H1 (cell line): ENCODE measurements around the gene HTR1D. TPM values are rescaled to one million over a fixed set of nuclear protein-coding genes. Genes with fewer than 3 reads are reported as not detected.

Experiments used
- CTCF ChIA-PET: fragments of 300-600 bp; sonication (Branson Sonifier 250); formaldehyde crosslinking; loops from one replicate; lab custom pipeline; 2021; ENCODE audit not compliant: partially characterized antibody; lab: Charles Lee
- POLR2A ChIA-PET: fragments of 300-600 bp; sonication (Branson Sonifier 250); formaldehyde crosslinking; loops from one replicate; lab custom pipeline; 2021; ENCODE audit warnings: inconsistent platforms; ENCODE audit not compliant: partially characterized antibody; lab: Charles Lee
- DNase-seq, 2 experiments: peaks; one replicate each; pipeline versions ENCODE4 v3.0.0 to v3.0.0-alpha.2; 2010 to 2022; ENCODE audit warnings: low spot score in 2 of 2, low read depth in 1 of 2, mixed read lengths in 1 of 2
- FAIRE-seq: peaks from 2 replicates; lab custom pipeline; 2011; peaks lifted over from hg19 to GRCh38; lab: Jason Lieb, UNC
- H2AFZ ChIP-seq: 2 replicates; pipeline ENCODE4 v1.8.1; 2012; ENCODE audit warnings: low read length, inconsistent platforms
- H2AK5ac ChIP-seq: 2 replicates; pipeline ENCODE4 v1.6.1; 2013; ENCODE audit warnings: low read depth, low read length
- H2BK120ac ChIP-seq: replicated peaks from 2 replicates; pipeline ENCODE3; 2013; ENCODE audit warnings: low read depth, low read length, inconsistent platforms
- H2BK12ac ChIP-seq: 2 replicates; pipeline ENCODE4 v1.6.1; 2013; ENCODE audit warnings: low read depth, low read length
- H2BK15ac ChIP-seq: 2 replicates; pipeline ENCODE4 v1.6.1; 2013; ENCODE audit warnings: low read length
- H2BK20ac ChIP-seq: 2 replicates; pipeline ENCODE4 v1.6.1; 2013; ENCODE audit warnings: low read length
- H2BK5ac ChIP-seq: 2 replicates; pipeline ENCODE4 v1.6.1; 2013; ENCODE audit warnings: low read depth, low read length
- H3K14ac ChIP-seq: 2 replicates; pipeline ENCODE4 v1.6.1; 2013; ENCODE audit warnings: inconsistent platforms; ENCODE audit not compliant: insufficient read length
- H3K18ac ChIP-seq: 2 replicates; pipeline ENCODE4 v1.6.1; 2013; ENCODE audit warnings: low read length; ENCODE audit errors: extremely low read depth
- H3K23ac ChIP-seq: 2 replicates; pipeline ENCODE4 v1.6.1; 2013; ENCODE audit warnings: inconsistent platforms; ENCODE audit not compliant: insufficient read length
- H3K23me2 ChIP-seq: 2 replicates; pipeline ENCODE4 v1.6.1; 2013; ENCODE audit warnings: low read depth, low read length
- H3K27ac ChIP-seq: 2 replicates; pipeline ENCODE4 v1.6.1; 2011; ENCODE audit warnings: low read depth, low read length, inconsistent platforms
- H3K27me3 ChIP-seq, 4 experiments: replicated peaks in 1 of 4; 1 replicate in 1 of 4; 2 replicates in 3 of 4; pipeline versions ENCODE4 v1.6.1 to v1.8.1; 2011 to 2013; ENCODE audit warnings: low read length in 3 of 4, mild to moderate bottlenecking in 3 of 4, inconsistent platforms in 2 of 4, mixed read lengths in 2 of 4, moderate library complexity in 1 of 4; ENCODE audit not compliant: control insufficient read depth in 3 of 4, insufficient read depth in 3 of 4; ENCODE audit errors: extremely low read depth in 1 of 4
- H3K36me3 ChIP-seq, 4 experiments: 2 replicates each; pipeline versions ENCODE4 v1.6.1 to v1.8.1; 2011 to 2013; ENCODE audit warnings: mild to moderate bottlenecking in 4 of 4, low read length in 3 of 4, moderate library complexity in 2 of 4, control low read depth in 1 of 4, inconsistent platforms in 1 of 4; ENCODE audit not compliant: insufficient read depth in 4 of 4, control insufficient read depth in 2 of 4
- H3K4ac ChIP-seq: replicated peaks from 2 replicates; pipeline ENCODE3; 2013; ENCODE audit warnings: low read length, low read depth, mixed read lengths, inconsistent platforms; ENCODE audit not compliant: insufficient read length
- H3K4me1 ChIP-seq, 4 experiments: replicated peaks in 1 of 4; 1 replicate in 1 of 4; 2 replicates in 3 of 4; pipeline versions ENCODE4 v1.6.1 to v1.8.1; 2011 to 2013; ENCODE audit warnings: low read length in 3 of 4, inconsistent platforms in 2 of 4, mixed read lengths in 1 of 4; ENCODE audit not compliant: insufficient read depth in 4 of 4, control insufficient read depth in 3 of 4
- H3K4me2 ChIP-seq, 2 experiments: 2 replicates each; pipeline versions ENCODE4 v1.6.1 to v1.8.1; 2011 to 2013; ENCODE audit warnings: low read depth in 2 of 2, low read length in 2 of 2, control low read depth in 1 of 2, inconsistent platforms in 1 of 2, mild to moderate bottlenecking in 1 of 2; ENCODE audit not compliant: insufficient read depth in 1 of 2
- H3K4me3 ChIP-seq, 4 experiments: fragments of 200-600, 300-600 bp in 1 of 4; sonication (generic), shearing (Covaris generic), sonication (Bioruptor Twin) in 1 of 4; 2 replicates each; pipeline versions ENCODE4 v1.5.1 to v1.8.1; 2011 to 2016; ENCODE audit warnings: low read length in 4 of 4, low read depth in 3 of 4, control low read depth in 2 of 4, inconsistent platforms in 2 of 4, mild to moderate bottlenecking in 2 of 4, mixed read lengths in 1 of 4, moderate library complexity in 1 of 4; ENCODE audit not compliant: insufficient read depth in 2 of 4; ENCODE audit errors: extremely low read depth in 1 of 4
- H3K56ac ChIP-seq: replicated peaks from 2 replicates; pipeline ENCODE3; 2013; ENCODE audit warnings: low read depth, mild to moderate bottlenecking, mixed read lengths, low read length, inconsistent platforms; ENCODE audit not compliant: insufficient read length
- H3K79me1 ChIP-seq: 2 replicates; pipeline ENCODE4 v1.6.1; 2013; ENCODE audit warnings: low read depth, low read length, control low read depth
- H3K79me2 ChIP-seq, 2 experiments: 2 replicates each; pipeline versions ENCODE4 v1.6.1 to v1.8.1; 2012 to 2013; ENCODE audit warnings: low read length in 2 of 2, mild to moderate bottlenecking in 2 of 2, inconsistent platforms in 1 of 2; ENCODE audit not compliant: insufficient read depth in 2 of 2, control insufficient read depth in 1 of 2
- H3K9ac ChIP-seq, 4 experiments: replicated peaks in 1 of 4; 1 replicate in 1 of 4; 2 replicates in 3 of 4; pipeline versions ENCODE4 v1.6.1 to v1.8.1; 2011 to 2013; ENCODE audit warnings: low read depth in 3 of 4, low read length in 3 of 4, control low read depth in 2 of 4, mild to moderate bottlenecking in 2 of 4, moderate library complexity in 2 of 4, inconsistent platforms in 1 of 4; ENCODE audit errors: extremely low read depth in 1 of 4
- H3K9me3 ChIP-seq, 2 experiments: 2 replicates each; pipeline versions ENCODE4 v1.6.1 to v1.8.1; 2012 to 2013; ENCODE audit warnings: mild to moderate bottlenecking in 2 of 2, moderate library complexity in 2 of 2, control low read depth in 1 of 2, inconsistent platforms in 1 of 2, low read depth in 1 of 2, low read length in 1 of 2, mixed read lengths in 1 of 2; ENCODE audit not compliant: insufficient read depth in 2 of 2
- H4K20me1 ChIP-seq, 2 experiments: replicated peaks in 1 of 2; 2 replicates each; pipeline versions ENCODE3 to v1.8.1; 2011 to 2013; ENCODE audit warnings: inconsistent platforms in 2 of 2, low read length in 2 of 2, mild to moderate bottlenecking in 1 of 2; ENCODE audit not compliant: insufficient read depth in 2 of 2, control insufficient read depth in 1 of 2
- H4K5ac ChIP-seq: 2 replicates; pipeline ENCODE4 v1.6.1; 2013; ENCODE audit warnings: low read length, low read depth, mixed read lengths, inconsistent platforms; ENCODE audit not compliant: insufficient read length
- H4K8ac ChIP-seq: 2 replicates; pipeline ENCODE4 v1.8.0; 2013; ENCODE audit warnings: mild to moderate bottlenecking, moderate library complexity, low read length, inconsistent platforms; ENCODE audit not compliant: insufficient read depth; ENCODE audit errors: extremely low read depth
- H4K91ac ChIP-seq: replicated peaks from 2 replicates; pipeline ENCODE3; 2013; ENCODE audit warnings: low read length, mixed read lengths, inconsistent platforms; ENCODE audit not compliant: insufficient read length
- ATF2 ChIP-seq: IDR thresholded peaks from 2 replicates; pipeline ENCODE4 v1.6.1; 2012; ENCODE audit warnings: low read length, inconsistent platforms
- ATF3 ChIP-seq: IDR thresholded peaks from 2 replicates; pipeline ENCODE4 v1.6.1; 2011; ENCODE audit warnings: low read depth, mild to moderate bottlenecking, low read length; ENCODE audit not compliant: insufficient read depth
- BACH1 ChIP-seq: IDR thresholded peaks from 2 replicates; pipeline ENCODE4 v1.6.1; 2012; ENCODE audit warnings: low read length, improper control_type of control experiment
- CHD2 ChIP-seq: IDR thresholded peaks from 2 replicates; pipeline ENCODE4 v1.6.1; 2012; ENCODE audit warnings: low read length, improper control_type of control experiment
- HDAC2 ChIP-seq, 2 experiments: fragments of 300-600 bp in 1 of 2; sonication (generic) in 1 of 2; IDR thresholded peaks; 2 replicates each; pipeline ENCODE4 v1.6.1; 2011 to 2012; ENCODE audit warnings: low read depth in 2 of 2, low read length in 2 of 2, mild to moderate bottlenecking in 2 of 2, moderate library complexity in 2 of 2, borderline replicate concordance in 1 of 2, inconsistent platforms in 1 of 2
- JUND ChIP-seq: IDR thresholded peaks from 2 replicates; pipeline ENCODE4 v1.6.1; 2011; ENCODE audit warnings: mild to moderate bottlenecking, improper control_type of control experiment, low read length
- KDM1A ChIP-seq: fragments of 200-600, 300-600 bp; sonication (generic); IDR thresholded peaks from 2 replicates; pipeline ENCODE4 v1.7.1; 2016; ENCODE audit warnings: mild to moderate bottlenecking, low read length, borderline replicate concordance
- MAFK ChIP-seq: IDR thresholded peaks from 2 replicates; pipeline ENCODE4 v1.6.1; 2012; ENCODE audit warnings: low read depth, mild to moderate bottlenecking, improper control_type of control experiment, low read length
- PHF8 ChIP-seq: fragments of 200-600 bp; sonication (generic); conservative IDR thresholded peaks from 2 replicates; pipeline ENCODE4 v1.7.1; 2012; ENCODE audit warnings: low read depth, mild to moderate bottlenecking, inconsistent platforms, low read length, moderate library complexity
- SP1 ChIP-seq: IDR thresholded peaks from 2 replicates; pipeline ENCODE4 v1.6.1; 2011; ENCODE audit warnings: low read depth, low read length
- SP2 ChIP-seq: IDR thresholded peaks from 2 replicates; pipeline ENCODE4 v1.6.1; 2012; ENCODE audit warnings: mild to moderate bottlenecking, low read length, inconsistent platforms
- SUZ12 ChIP-seq: fragments of 200-600 bp; sonication (generic); IDR thresholded peaks from 2 replicates; pipeline ENCODE4 v1.6.1; 2012; ENCODE audit warnings: mild to moderate bottlenecking, inconsistent platforms, low read length, moderate library complexity, mixed read lengths
- WGBS, 2 experiments: shearing (Covaris generic) in 1 of 2; methylation state at CpG; one replicate each; pipeline versions ENCODE4 v1.1.6 to v1.1.7; 2013 to 2015; ENCODE audit warnings: low lambda C conversion rate in 2 of 2, mixed read lengths in 2 of 2, inconsistent platforms in 1 of 2, low coverage in 1 of 2, missing lambda C conversion rate in 1 of 2; ENCODE audit not compliant: insufficient replicate concordance in 2 of 2, insufficient coverage in 1 of 2, insufficient read length in 1 of 2; ENCODE audit errors: extremely low coverage in 1 of 2, missing lambda C conversion rate in 1 of 2; 5-methylcytosine and 5-hydroxymethylcytosine counted together
- polyA plus RNA-seq, 7 experiments: library from polyadenylated mRNA; depleted of rRNA in 3 of 7; stranded (reverse) in 5 of 7; unstranded in 2 of 7; fragments of >200 nt in 5 of 7; fragments of 200-250 nt in 2 of 7; gene quantifications; 1 replicate in 5 of 7; 2 replicates in 1 of 7; 4 replicates in 1 of 7; pipeline versions ENCODE4 v1.2.1 to v1.2.3, GENCODE V29; 2011 to 2013; ENCODE audit warnings: missing spikeins in 2 of 7, mixed read lengths in 2 of 7
- total RNA-seq: library from RNA; stranded (reverse); fragmentation: NEBNext Ultra II Directional; extraction: Animal tissue kit (Norgen Biotek cat#: 25700); gene quantifications from 2 replicates; pipeline ENCODE4 v1.2.1, GENCODE V29; 2021

Gene HTR1D
- total and polyA plus RNA-seq, 2 of the 8 experiments (the other 6 are each of a cell fraction or from before 2014, with no cell fraction given), result 8.8 to 11.5 TPM

DNA sequence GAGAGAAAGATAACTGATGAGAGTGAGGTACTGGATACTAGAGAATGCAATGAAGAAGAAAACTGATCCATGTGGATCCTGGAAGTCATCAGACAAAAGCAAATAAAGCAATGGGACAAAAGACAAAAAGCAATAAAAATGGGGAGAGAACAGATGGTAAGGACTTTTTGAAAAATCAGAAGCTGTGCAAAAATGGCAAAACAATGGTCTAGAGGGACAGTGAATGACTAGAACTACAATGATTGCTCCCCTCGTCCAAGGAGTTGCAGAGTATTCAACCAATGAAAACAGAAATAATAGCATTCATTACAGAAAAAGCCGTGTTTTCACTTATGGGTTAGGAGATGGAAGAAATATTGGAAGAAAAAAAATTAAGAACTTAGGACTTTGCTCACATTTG, 67.2 kb downstream of the HTR1D start:
- FAIRE-seq (no peak), DNase-seq (no peak)
- Histone ChIP-seq H3K14ac (no peak overlapping the region), H3K4me1 (no peaks in the 10 kb centered on the region; a peak in 1 of 7 replicates), H2BK12ac (no peak overlapping the region), H3K4ac (no peak overlapping the region), H3K79me2 (peaks cover 19 to 91% of the 10 kb centered on the region in 2 experiments), H3K4me2 (no peak overlapping the region), H3K79me1 (peaks cover 5% of the 10 kb centered on the region; the same call in 1 of the 2 replicates), H3K36me3 (peaks cover 0 to 2% (median 0%) of the 10 kb centered on the region in 4 experiments; a peak in 1 of 8 replicates), H3K23me2 (no peaks in the 10 kb centered on the region), H2AFZ (no peak overlapping the region), H3K9ac (no peak overlapping the region), H2BK5ac (no peak overlapping the region), H3K18ac (no peak overlapping the region), H3K23ac (no peak overlapping the region), H3K4me3 (no peak overlapping the region), H4K5ac (no peak overlapping the region), H4K8ac (no peak overlapping the region), H3K56ac (no peak overlapping the region), H2BK15ac (no peak overlapping the region), H3K27ac (no peak overlapping the region), H2BK20ac (no peak overlapping the region), H4K20me1 (peaks cover 13 to 16% of the 10 kb centered on the region in 2 experiments), H4K91ac (no peak overlapping the region), H3K27me3 (no peaks in the 10 kb centered on the region), H3K9me3 (no peaks in the 10 kb centered on the region), H2AK5ac (no peak overlapping the region), H2BK120ac (no peak overlapping the region)
- WGBS, 2 experiments, result 88% methylated on average over 2 of the region's 2 CpGs; no CpG with 5 or more reads in 1 of the 2 experiments
- ChIA-PET CTCF (interaction anchor here (1.1 to 1.4 kb wide), 4 partner anchors 9 to 34 kb away, joined by 3 to 6 read pairs (median 3); no protein-coding TSS in a partner anchor), POLR2A (interaction anchor here (0.6 to 1.6 kb wide), 4 partner anchors 10 to 109 kb away, joined by 3 to 6 read pairs (median 4); no protein-coding TSS in a partner anchor)
- TF ChIP-seq MAFK, result no peak
- TF ChIP-seq PHF8, result no peak
- no peak for TF ChIP-seq KDM1A
- TF ChIP-seq HDAC2 (IDR thresholded peaks at IDR 0.05; ENCODE audit: borderline replicate concordance in 1 of 2, low read depth in 2 of 2, low read length in 2 of 2), result no peak
- no peak for TF ChIP-seq ATF2
- TF ChIP-seq SP2, result no peak
- no peak for TF ChIP-seq SP1
- no peak for TF ChIP-seq SUZ12
- no peak for TF ChIP-seq CHD2
- no peak for TF ChIP-seq ATF3
- no peak for TF ChIP-seq BACH1
- TF ChIP-seq JUND, result no peak
